ENCODE data around the gene DPRX. TPM values are rescaled to one million over a fixed set of nuclear protein-coding genes. Genes with fewer than 3 reads are reported as not detected.

The DPRX gene
- total and polyA plus RNA-seq, 2 of the 13 experiments (the other 11 are each of a cell fraction or from before 2014, with no cell fraction given): not detected

DNA sequence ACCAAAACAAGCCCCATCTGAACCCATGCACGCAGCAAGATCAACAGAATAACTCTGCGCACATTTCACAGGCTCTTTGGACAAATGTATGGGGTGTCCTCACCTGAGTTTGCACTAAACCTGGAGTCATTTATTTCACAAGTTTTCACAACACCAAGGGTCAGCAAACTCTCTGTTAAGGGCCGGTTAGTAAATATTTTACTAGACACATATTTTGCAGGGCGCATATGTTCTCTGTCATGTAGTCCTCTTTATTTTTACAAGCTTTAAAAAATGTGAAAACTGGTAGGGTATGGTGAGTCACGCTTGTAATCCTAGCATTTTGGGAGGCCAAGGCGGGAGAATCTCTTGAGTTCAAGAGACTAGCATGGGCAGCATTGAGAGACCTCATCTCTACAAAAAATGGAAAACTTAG lies 45.5 kb upstream of the DPRX start (continued):
- TF ChIP-seq HNF1B (CRISPR knock-in tag; IDR thresholded peaks at IDR 0.05) (peak; percentile 81), GATA4 (IDR thresholded peaks at IDR 0.05; ENCODE audit: borderline replicate concordance, low read depth) (peak; percentile 30; the same call in 1 of the 2 replicates), ATF3 (CRISPR knock-in tag; IDR thresholded peaks at IDR 0.05) (no peak), SOX5 (CRISPR knock-in tag; IDR thresholded peaks at IDR 0.05; ENCODE audit: borderline replicate concordance) (peak; percentile 82), GRHL1 (CRISPR knock-in tag; conservative IDR thresholded peaks at IDR 0.05) (no peak), CEBPG (CRISPR knock-in tag; IDR thresholded peaks at IDR 0.05) (peak; percentile 74), ZGPAT (CRISPR knock-in tag; IDR thresholded peaks at IDR 0.05) (peak; percentile 40; the same call in 1 of the 2 replicates), ZNF484 (CRISPR knock-in tag; IDR thresholded peaks at IDR 0.05; ENCODE audit: borderline replicate concordance, low read depth) (no peak), ZMYM4 (CRISPR knock-in tag; IDR thresholded peaks at IDR 0.05) (peak; percentile 16; the same call in 1 of the 2 replicates), TSC22D2 (CRISPR knock-in tag; IDR thresholded peaks at IDR 0.05; ENCODE audit: borderline replicate concordance) (no peak), ZNF788 (CRISPR knock-in tag; IDR thresholded peaks at IDR 0.05; ENCODE audit: borderline replicate concordance) (no peak), ELF3 (CRISPR knock-in tag; IDR thresholded peaks at IDR 0.05) (peak; percentile 26; the same call in 1 of the 2 replicates), ZNF562 (CRISPR knock-in tag; IDR thresholded peaks at IDR 0.05; ENCODE audit: borderline replicate concordance) (no peak)
- TF ChIP-seq, protein P1, sequence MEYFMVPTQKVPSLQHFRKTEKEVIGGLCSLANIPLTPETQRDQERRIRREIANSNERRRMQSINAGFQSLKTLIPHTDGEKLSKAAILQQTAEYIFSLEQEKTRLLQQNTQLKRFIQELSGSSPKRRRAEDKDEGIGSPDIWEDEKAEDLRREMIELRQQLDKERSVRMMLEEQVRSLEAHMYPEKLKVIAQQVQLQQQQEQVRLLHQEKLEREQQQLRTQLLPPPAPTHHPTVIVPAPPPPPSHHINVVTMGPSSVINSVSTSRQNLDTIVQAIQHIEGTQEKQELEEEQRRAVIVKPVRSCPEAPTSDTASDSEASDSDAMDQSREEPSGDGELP (IDR thresholded peaks at IDR 0.05; ENCODE audit: borderline replicate concordance, low read depth): no peak
- TF ChIP-seq, protein P2, sequence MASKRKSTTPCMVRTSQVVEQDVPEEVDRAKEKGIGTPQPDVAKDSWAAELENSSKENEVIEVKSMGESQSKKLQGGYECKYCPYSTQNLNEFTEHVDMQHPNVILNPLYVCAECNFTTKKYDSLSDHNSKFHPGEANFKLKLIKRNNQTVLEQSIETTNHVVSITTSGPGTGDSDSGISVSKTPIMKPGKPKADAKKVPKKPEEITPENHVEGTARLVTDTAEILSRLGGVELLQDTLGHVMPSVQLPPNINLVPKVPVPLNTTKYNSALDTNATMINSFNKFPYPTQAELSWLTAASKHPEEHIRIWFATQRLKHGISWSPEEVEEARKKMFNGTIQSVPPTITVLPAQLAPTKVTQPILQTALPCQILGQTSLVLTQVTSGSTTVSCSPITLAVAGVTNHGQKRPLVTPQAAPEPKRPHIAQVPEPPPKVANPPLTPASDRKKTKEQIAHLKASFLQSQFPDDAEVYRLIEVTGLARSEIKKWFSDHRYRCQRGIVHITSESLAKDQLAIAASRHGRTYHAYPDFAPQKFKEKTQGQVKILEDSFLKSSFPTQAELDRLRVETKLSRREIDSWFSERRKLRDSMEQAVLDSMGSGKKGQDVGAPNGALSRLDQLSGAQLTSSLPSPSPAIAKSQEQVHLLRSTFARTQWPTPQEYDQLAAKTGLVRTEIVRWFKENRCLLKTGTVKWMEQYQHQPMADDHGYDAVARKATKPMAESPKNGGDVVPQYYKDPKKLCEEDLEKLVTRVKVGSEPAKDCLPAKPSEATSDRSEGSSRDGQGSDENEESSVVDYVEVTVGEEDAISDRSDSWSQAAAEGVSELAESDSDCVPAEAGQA (IDR thresholded peaks at IDR 0.05; ENCODE audit: low read depth): no peak
- TF ChIP-seq, protein P2 (CRISPR knock-in tag; IDR thresholded peaks at IDR 0.05; ENCODE audit: borderline replicate concordance): no peak
